SJSA1 (cell line): Measurements from ENCODE around the gene ADGRV1. TPM values are rescaled to one million over a fixed set of nuclear protein-coding genes. Genes with fewer than 3 reads are reported as not detected.
A peak's percentile ranks its signal among the peaks of the same experiment; 100 is the strongest.

ENCODE experiments used
- DNase-seq, 2 experiments: peaks; one replicate each; pipeline ENCODE4 v3.0.0-alpha.2; 2015 to 2020; ENCODE audit warnings: low spot score in 2 of 2, low read depth in 1 of 2
- H3K27ac ChIP-seq: fragments of 250-450 bp; sonication (Bioruptor Pico); 2 replicates; pipeline ENCODE4 v1.5.1; 2020; ENCODE audit warnings: mild to moderate bottlenecking, moderate library complexity
- H3K27me3 ChIP-seq: fragments of 250-450 bp; sonication (Bioruptor Pico); replicated peaks from 2 replicates; pipeline ENCODE4 v1.5.1; 2020; ENCODE audit warnings: mild to moderate bottlenecking, moderate library complexity
- H3K36me3 ChIP-seq: fragments of 250-450 bp; sonication (Bioruptor Pico); 2 replicates; pipeline ENCODE4 v1.5.1; 2020; ENCODE audit warnings: mild to moderate bottlenecking
- H3K4me1 ChIP-seq: fragments of 250-450 bp; sonication (Bioruptor Pico); replicated peaks from 2 replicates; pipeline ENCODE4 v1.6.1; 2021; ENCODE audit warnings: mild to moderate bottlenecking
- H3K4me3 ChIP-seq: fragments of 250-450 bp; sonication (Bioruptor Pico); 2 replicates; pipeline ENCODE4 v1.5.1; 2020; ENCODE audit warnings: mild to moderate bottlenecking
- H3K9me3 ChIP-seq: fragments of 250-450 bp; sonication (Bioruptor Pico); replicated peaks from 2 replicates; pipeline ENCODE4 v1.5.1; 2020; ENCODE audit warnings: mild to moderate bottlenecking
- total RNA-seq: library from RNA; depleted of rRNA; stranded (reverse); fragments of >200 nt; shearing (Covaris generic); gene quantifications from 2 replicates; pipeline ENCODE4 v1.2.3, GENCODE V29; 2014

ADGRV1 gene
- total RNA-seq, 1 experiment from 2014 or later: 0.13 TPM

DNA sequence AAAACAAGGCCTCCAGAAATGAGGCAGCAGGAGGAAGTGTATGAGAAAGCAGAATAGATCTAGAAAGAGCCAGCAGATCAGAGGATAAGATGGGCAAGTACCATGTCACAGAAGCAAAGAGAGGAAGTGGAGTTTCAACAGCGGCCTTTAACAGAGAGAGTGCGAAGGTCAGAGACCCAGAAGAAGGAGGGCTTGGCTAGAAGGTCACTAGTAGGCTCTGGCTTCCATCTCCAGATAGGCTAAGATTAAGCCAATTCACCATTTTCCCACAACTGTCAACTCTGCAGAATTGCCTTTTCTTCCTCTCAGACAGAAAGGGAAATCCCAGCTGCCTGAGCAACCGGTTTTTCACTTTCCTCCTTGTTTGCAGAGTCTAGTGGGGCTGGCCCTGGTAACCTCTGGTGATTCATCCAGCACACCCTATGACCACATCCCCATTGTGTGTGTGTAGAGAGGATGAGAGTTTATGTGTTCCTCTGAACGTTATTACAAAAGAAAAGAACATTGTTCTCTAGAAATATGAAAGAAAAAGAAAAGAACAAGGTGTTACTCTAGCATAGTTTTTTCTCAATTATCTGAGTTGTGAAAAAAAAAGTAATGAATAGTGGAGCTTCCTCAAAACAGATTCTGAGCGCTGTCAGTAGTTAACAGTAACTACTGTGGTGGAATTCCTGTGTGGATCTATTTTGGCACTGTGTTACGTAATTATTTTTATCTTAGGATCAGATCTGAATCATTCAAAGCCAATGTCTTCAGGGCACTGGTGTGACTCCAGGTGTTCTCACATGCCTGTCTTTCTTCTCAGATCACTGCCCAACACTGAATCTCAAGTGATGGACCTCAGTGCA, 604.2 kb downstream of the ADGRV1 start:
- H3K4me3 ChIP-seq: no peak overlapping the region
- H3K4me1 ChIP-seq: peaks cover 51% of the 10 kb centered on the region
- DNase-seq: peak; percentile 82 to 87
- H3K27me3 ChIP-seq: no peaks in the 10 kb centered on the region
- no peaks in the 10 kb centered on the region for H3K36me3 ChIP-seq
- no peaks in the 10 kb centered on the region for H3K9me3 ChIP-seq
- H3K27ac ChIP-seq: peak overlapping the region; percentile 69

DNA sequence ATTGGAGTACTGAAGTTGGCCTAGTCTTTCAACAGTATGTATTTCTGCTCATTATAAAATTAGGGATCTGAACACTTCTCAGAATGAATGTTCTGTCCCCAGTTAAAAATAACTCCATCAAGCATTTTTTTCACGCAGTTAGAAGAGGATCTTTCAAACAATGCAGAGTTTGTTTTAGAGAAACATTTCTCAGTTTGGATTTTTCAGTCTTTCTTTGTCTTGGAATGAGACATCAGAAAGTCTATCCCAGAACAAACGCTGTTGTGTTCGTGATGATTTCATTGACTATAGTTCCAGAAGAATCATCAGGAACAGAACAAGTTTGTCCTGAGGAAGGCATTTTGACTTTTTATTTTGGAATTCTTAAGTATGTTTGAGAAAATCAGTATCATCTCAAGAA, 605.8 kb downstream of the ADGRV1 start:
- DNase-seq: peak in 1 of 2 experiments; percentile 22
- no peaks in the 10 kb centered on the region for H3K36me3 ChIP-seq
- no peaks in the 10 kb centered on the region for H3K9me3 ChIP-seq
- H3K4me3 ChIP-seq: no peak overlapping the region
- H3K27me3 ChIP-seq: no peaks in the 10 kb centered on the region
- H3K4me1 ChIP-seq: peaks cover 51% of the 10 kb centered on the region
- H3K27ac ChIP-seq: peak overlapping the region; percentile 70

DNA sequence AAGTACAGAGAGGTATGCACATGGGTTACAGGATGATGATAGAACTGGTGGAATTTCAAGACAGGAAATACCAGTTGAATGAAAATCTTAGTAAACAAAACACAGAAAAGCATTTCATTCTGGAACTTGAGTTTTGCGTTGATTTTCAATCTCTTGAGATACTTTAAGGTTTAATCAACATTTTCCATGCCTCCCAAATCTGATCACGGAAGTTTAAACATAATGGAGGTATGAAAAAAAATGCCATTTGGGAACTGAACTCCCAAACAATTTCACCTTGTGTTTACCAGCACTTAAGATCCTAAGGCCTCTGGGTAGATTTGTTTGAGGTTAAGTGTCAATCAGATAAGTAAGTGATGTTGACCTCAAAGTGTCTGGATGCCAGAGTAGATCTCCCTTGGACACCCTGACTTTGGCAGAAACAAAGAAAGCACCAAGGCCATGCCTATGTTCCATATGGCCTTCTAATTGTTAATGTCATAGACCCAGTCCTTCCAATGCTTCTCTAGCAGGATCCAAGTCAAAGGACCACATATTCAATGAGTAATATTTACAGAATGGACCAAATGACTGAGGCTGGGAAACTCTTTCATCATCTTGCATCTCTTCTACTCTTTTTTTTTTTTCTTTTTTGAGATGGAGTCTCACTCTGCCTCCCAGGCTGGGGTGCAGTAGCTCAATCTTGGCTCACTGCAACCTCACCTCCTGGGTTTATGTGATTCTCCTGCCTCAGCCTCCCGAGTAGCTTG, 607.6 kb downstream of the ADGRV1 start:
- Histone ChIP-seq H3K27me3 (no peaks in the 10 kb centered on the region), H3K4me3 (no peak overlapping the region), H3K4me1 (peaks cover 55% of the 10 kb centered on the region), H3K27ac (peak overlapping the region; percentile 70), H3K36me3 (no peaks in the 10 kb centered on the region), H3K9me3 (no peaks in the 10 kb centered on the region)
- peak in 1 of 2 experiments; percentile 56 for DNase-seq

DNA sequence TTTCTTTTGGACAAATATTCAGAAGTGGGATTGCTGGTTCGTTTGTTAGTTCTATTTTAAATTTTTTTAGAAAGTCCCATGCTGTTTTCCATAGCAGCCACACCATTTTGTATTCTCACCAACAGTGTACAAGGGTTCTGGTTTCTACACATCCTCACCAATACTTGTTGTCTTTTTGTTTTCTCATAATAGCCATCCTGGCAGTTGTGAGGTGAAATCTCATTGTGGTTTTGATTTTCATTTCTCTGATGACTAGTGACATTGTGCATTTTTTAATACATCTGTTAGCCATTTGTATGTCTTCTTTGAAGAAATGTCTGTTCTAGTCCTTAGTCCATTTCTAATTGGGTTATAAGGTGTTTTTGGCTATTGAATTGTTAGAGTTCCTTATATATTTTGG, 610.3 kb downstream of the ADGRV1 start:
- DNase-seq: no peak
- Histone ChIP-seq H3K4me1 (peaks cover 38% of the 10 kb centered on the region), H3K36me3 (no peaks in the 10 kb centered on the region), H3K27ac (no peak overlapping the region), H3K9me3 (no peaks in the 10 kb centered on the region), H3K27me3 (no peaks in the 10 kb centered on the region), H3K4me3 (no peak overlapping the region)

DNA sequence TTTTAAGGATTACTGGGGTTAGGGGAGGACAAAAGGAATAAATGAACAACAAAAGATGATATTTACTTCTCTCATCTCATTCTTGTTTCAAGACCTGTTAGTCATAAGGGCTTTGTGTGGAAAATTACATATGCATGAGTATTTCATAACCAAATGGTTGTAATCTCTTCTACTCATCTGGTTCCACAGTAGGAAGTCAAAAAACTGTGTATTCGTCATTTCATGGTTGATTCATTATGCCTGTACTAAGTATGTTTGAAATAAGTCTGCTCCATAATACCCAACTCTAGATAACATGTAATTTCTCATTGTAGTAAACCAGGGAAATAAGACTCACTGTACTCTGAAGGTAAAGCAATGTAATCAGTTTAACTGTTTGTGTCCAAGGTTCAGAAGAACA, 611.7 kb downstream of the ADGRV1 start:
- no peak for DNase-seq
- Histone ChIP-seq H3K4me1 (peaks cover 24% of the 10 kb centered on the region), H3K36me3 (no peaks in the 10 kb centered on the region), H3K27me3 (no peaks in the 10 kb centered on the region), H3K9me3 (no peaks in the 10 kb centered on the region), H3K27ac (no peak overlapping the region), H3K4me3 (no peak overlapping the region)

DNA sequence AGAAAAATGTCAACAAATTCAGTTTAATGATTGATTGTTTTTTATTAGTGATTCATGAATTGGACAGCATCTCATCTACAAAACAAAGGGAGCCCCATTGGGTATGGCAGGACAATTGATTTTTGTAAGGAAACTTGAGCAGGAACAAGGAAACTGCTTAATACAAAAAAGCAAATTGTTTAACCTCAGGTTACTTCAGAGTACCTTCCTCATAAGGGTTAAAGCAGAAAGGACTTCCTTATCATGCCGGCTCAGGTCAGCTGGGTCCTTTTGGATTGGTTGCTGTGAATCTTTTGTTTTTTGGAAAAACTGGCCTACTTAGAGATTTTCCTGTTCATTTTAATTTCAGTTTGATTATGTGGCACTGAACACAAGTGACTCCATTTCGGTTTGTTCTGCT, 612.7 kb downstream of the ADGRV1 start:
- Histone ChIP-seq H3K36me3 (no peaks in the 10 kb centered on the region), H3K27ac (no peak overlapping the region), H3K4me1 (peaks cover 13% of the 10 kb centered on the region), H3K27me3 (0 out of 2 replicates have a peak, but pooled peaks cover 2% of the 10 kb centered on the region), H3K9me3 (no peaks in the 10 kb centered on the region), H3K4me3 (no peak overlapping the region)
- DNase-seq: no peak

DNA sequence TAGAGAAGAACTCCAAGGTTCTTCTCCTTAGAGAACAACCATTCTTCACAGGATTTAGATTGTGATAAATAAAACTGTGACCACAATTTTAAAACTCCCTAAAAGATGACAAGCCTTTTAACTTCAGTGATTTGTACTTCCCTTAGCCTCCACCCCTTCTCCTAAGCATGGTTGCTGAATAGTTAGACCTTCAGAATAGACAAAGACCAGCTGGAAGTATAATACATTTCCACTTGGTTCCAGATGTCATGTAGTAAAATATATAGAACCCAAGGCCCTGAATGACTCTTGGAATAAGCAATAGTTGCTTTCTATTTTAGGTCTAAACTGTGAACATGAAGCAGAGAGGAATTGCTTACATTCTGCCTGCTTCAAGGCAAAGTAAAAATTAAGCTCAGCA, 615.8 kb downstream of the ADGRV1 start:
- no peaks in the 10 kb centered on the region for H3K36me3 ChIP-seq

DNA sequence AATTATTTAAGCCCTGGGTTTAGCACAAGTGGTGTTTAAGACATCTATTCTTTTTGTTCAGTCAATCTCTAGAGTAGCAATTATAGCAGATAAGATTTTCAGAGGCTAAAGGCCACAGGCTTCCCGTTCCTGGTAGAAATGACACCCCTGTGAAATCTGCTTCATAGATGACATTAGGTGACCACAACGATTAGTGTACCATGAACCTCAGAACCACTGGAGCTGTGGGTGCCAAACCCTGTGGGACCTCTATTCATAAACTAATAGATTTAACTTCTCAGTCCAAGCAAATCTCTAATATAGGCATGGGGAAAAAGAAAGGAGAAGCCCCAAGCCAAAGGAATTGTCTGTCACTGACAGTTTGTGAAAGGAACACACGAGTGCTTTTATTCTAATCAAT, 617.1 kb downstream of the ADGRV1 start:
- Histone ChIP-seq H3K4me1 (peaks cover 9% of the 10 kb centered on the region), H3K36me3 (no peaks in the 10 kb centered on the region), H3K27me3 (0 out of 2 replicates have a peak, but pooled peaks cover 2% of the 10 kb centered on the region), H3K27ac (no peak overlapping the region), H3K4me3 (no peak overlapping the region), H3K9me3 (no peaks in the 10 kb centered on the region)
- DNase-seq: no peak

More for the DNA sequence above, 615.8 kb downstream of the ADGRV1 start:
- H3K9me3 ChIP-seq: no peaks in the 10 kb centered on the region
- DNase-seq: no peak
- peaks cover 12% of the 10 kb centered on the region for H3K4me1 ChIP-seq
- H3K27me3 ChIP-seq: 0 out of 2 replicates have a peak, but pooled peaks cover 2% of the 10 kb centered on the region
- no peak overlapping the region for H3K27ac ChIP-seq
- no peak overlapping the region for H3K4me3 ChIP-seq

DNA sequence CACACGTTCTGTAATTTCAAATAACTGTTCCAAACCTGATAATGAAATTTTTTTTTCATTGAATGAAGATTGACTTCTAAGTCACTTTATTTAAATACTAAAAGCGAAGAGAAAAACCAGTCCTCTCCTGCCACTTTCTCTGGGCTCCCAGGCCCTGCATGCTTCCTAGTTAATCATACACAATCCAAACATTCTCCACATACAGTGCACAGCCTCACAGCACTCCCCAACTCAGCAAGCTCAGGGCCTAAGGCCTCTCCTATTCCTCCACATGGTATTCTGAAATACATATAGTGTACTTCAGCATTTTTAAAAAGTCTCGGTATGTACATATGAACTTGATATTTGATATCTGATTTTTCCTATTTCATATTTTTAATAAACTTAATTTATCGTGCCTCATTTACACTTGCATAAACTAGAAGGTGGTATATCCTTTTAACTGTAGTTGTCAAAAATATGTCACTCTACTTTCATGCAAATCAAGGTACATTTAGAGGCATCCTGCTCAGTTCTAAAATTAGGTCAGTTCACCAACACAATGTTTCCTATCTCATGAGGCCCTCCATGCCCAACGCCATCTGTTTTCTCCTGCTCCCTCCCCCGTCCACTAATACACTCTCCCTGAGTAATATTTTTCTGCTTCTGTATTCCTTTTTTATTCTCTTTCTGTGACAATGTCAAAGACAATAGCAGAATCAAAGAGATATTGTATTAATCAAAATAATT, 617.9 kb downstream of the ADGRV1 start:
- H3K27me3 ChIP-seq: 0 out of 2 replicates have a peak, but pooled peaks cover 2% of the 10 kb centered on the region
- no peaks in the 10 kb centered on the region for H3K9me3 ChIP-seq
- H3K27ac ChIP-seq: no peak overlapping the region
- no peak for DNase-seq
- H3K4me1 ChIP-seq: peaks cover 9% of the 10 kb centered on the region
- no peak overlapping the region for H3K4me3 ChIP-seq
- no peaks in the 10 kb centered on the region for H3K36me3 ChIP-seq

DNA sequence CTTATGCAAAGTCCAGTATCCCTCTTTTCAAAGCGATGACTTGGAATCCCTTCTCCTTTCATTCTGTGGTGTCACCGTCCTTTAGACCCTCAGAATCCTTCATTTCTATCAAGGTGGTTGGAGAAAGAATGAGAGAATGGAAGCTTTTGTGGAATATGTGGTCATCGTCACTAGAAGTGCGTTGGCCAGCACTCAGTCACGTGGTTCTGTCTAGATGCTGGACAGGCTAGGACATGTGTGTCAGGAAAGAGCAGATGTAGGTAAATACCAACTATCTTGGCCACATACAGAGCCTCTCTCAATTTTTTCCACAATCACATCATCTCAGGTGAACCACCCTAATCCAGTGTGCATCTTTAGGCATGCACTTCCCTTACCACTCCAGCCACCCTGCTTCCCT, 618.5 kb downstream of the ADGRV1 start:
- H3K9me3 ChIP-seq: no peaks in the 10 kb centered on the region
- H3K4me3 ChIP-seq: no peak overlapping the region
- no peak for DNase-seq

DNA sequence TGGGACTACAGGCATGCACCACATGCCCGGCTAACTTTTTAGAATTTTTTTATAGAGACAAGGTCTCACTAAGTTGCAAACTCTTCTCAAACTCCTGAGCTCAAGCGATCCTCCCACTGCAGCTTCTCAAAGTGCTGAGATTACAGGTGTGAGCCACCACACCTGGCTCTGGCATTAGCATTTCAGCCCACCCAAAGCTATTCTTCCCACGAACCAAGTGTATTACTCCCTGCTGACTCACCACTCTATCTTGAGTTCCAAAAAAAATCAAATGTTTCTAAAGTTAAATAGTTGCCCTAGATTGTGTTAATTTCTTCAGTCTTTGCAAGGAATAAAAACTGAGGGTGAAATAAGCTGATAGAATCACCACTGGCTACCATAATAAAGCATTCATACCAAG, 619.0 kb downstream of the ADGRV1 start:
- H3K27ac ChIP-seq: no peak overlapping the region
- no peaks in the 10 kb centered on the region for H3K36me3 ChIP-seq
- H3K27me3 ChIP-seq: 0 out of 2 replicates have a peak, but pooled peaks cover 2% of the 10 kb centered on the region
- DNase-seq: no peak
- no peaks in the 10 kb centered on the region for H3K9me3 ChIP-seq
- peaks cover 9% of the 10 kb centered on the region for H3K4me1 ChIP-seq
- H3K4me3 ChIP-seq: no peak overlapping the region

More for the DNA sequence above, 618.5 kb downstream of the ADGRV1 start:
- H3K36me3 ChIP-seq: no peaks in the 10 kb centered on the region
- H3K4me1 ChIP-seq: peaks cover 9% of the 10 kb centered on the region
- no peak overlapping the region for H3K27ac ChIP-seq
- H3K27me3 ChIP-seq: 0 out of 2 replicates have a peak, but pooled peaks cover 2% of the 10 kb centered on the region

DNA sequence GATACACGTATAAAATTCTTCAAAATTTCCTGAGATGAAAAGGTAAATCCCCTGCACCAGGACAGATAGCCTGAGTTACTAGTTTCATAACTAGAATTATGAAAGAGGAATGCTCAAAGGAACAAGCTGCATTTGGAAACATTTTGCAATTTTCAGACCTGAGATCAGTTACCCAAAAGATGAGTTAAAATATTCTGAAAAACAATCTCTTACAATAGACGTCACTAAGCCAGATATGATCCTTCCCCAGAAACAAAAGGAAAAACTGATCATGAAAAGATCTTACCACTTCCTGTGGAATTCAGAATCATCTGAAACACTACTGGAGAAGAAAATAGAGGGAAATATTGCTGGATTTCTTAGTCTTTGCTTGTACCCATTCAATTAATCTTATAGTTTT, 619.9 kb downstream of the ADGRV1 start:
- Histone ChIP-seq H3K9me3 (no peaks in the 10 kb centered on the region), H3K27me3 (0 out of 2 replicates have a peak, but pooled peaks cover 2% of the 10 kb centered on the region), H3K4me1 (peaks cover 9% of the 10 kb centered on the region), H3K4me3 (no peak overlapping the region), H3K27ac (no peak overlapping the region), H3K36me3 (no peaks in the 10 kb centered on the region)
- no peak for DNase-seq

DNA sequence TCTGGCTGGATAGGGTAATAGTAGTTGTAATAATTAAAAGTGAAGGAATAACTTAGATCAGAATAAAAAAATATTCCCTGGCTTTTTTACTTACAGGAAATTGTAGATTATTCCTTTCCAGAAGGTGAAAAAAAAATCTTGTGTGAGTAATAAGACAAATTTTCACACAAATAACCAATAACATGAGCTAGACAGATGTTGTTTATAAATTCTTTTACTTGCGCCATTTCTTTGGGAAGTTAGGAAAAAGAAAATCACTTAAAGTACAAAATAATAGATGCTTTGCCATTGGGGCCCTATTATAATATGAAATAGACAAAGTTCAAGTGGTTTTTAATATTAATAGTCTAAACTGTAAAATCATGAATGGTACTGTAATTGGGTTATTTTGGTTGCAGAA, 620.4 kb downstream of the ADGRV1 start:
- Histone ChIP-seq H3K36me3 (no peaks in the 10 kb centered on the region), H3K9me3 (no peaks in the 10 kb centered on the region), H3K4me3 (no peak overlapping the region), H3K4me1 (peaks cover 9% of the 10 kb centered on the region), H3K27me3 (0 out of 2 replicates have a peak, but pooled peaks cover 2% of the 10 kb centered on the region), H3K27ac (no peak overlapping the region)
- no peak for DNase-seq
